H54 (cell line): Measurements from ENCODE around the gene KCNJ14.

Experiments used
- DNase-seq: peaks from one replicate; pipeline ENCODE4 v3.0.0; 2011; ENCODE audit warnings: low spot score, mixed read lengths; ENCODE audit not compliant: insufficient read length
- FAIRE-seq: peaks from 3 replicates; lab custom pipeline; 2011; peaks lifted over from hg19 to GRCh38; lab: Jason Lieb, UNC
- POLR2A ChIP-seq: IDR thresholded peaks from 2 replicates; pipeline ENCODE4 v1.6.1; 2011; ENCODE audit warnings: low read depth, mild to moderate bottlenecking, low read length

KCNJ14 gene

GRCh38 chr19:48508729-48509411 is 53.5 kb downstream of the KCNJ14 start:
- no peak for TF ChIP-seq POLR2A
- FAIRE-seq: no peak
- DNase-seq: no peak

GRCh38 chr19:48509467-48510194 is 54.3 kb downstream of the KCNJ14 start:
- no peak for DNase-seq
- no peak for FAIRE-seq
- TF ChIP-seq POLR2A: no peak

- TF ChIP-seq POLR2A: no peak
- no peak for FAIRE-seq
- DNase-seq: no peak
These were observed 55.3 kb downstream of the KCNJ14 start for GRCh38 chr19:48510421-48511268.

- no peak for FAIRE-seq
- no peak for TF ChIP-seq POLR2A
- no peak for DNase-seq
These were observed 56.0 kb downstream of the KCNJ14 start for GRCh38 chr19:48511321-48511731.

GRCh38 chr19:48511800-48512503 is 56.6 kb downstream of the KCNJ14 start, which contains the start of gene LMTK3:
Gene LMTK3 (minus strand): TSS chr19:48511835. CDS start chr19:48511576, 259 bp downstream.
- no peak for DNase-seq
- no peak for FAIRE-seq

GRCh38 chr19:48512504-48513288 is 57.3 kb downstream of the KCNJ14 start:
- DNase-seq: no peak
- TF ChIP-seq POLR2A: no peak
- no peak for FAIRE-seq

More at GRCh38 chr19:48511800-48512503, 56.6 kb downstream of the KCNJ14 start, which contains the start of gene LMTK3:
- TF ChIP-seq POLR2A: no peak

GRCh38 chr19:48513289-48514122 is 58.1 kb downstream of the KCNJ14 start:
- FAIRE-seq (no peak), DNase-seq (peak; percentile 70)
- TF ChIP-seq POLR2A: no peak

- TF ChIP-seq POLR2A: no peak
- no peak for DNase-seq
- no peak for FAIRE-seq
These were observed 58.7 kb downstream of the KCNJ14 start for GRCh38 chr19:48514123-48514458.

- no peak for TF ChIP-seq POLR2A
These were observed 61.2 kb downstream of the KCNJ14 start for GRCh38 chr19:48516536-48516935.

More at GRCh38 chr19:48516536-48516935, 61.2 kb downstream of the KCNJ14 start:
- FAIRE-seq (no peak), DNase-seq (no peak)
